ENCODE data around the gene CCDC12. TPM values are rescaled to one million over a fixed set of nuclear protein-coding genes. Genes with fewer than 3 reads are reported as not detected.

Gene CCDC12
- total and polyA plus RNA-seq, 9 of the 15 experiments (the other 6 are each of a cell fraction or from before 2014, with no cell fraction given), result 8.9 to 201 (median 86.9) TPM

- TF ChIP-seq PHF21A (IDR thresholded peaks at IDR 0.05; ENCODE audit: borderline replicate concordance, low read depth) (no peak), ZBTB33 (CRISPR knock-in tag; IDR thresholded peaks at IDR 0.05) (peak; percentile 64), HMBOX1 (IDR thresholded peaks at IDR 0.05) (0 out of 2 replicates have a peak, but pooled peaks have one; percentile 5), HOMEZ (CRISPR knock-in tag; IDR thresholded peaks at IDR 0.05) (no peak), STAT5B (CRISPR knock-in tag; IDR thresholded peaks at IDR 0.05) (no peak), ZNF318 (IDR thresholded peaks at IDR 0.05; ENCODE audit: borderline replicate concordance in 1 of 2, low read depth in 1 of 2) (no peak), TEAD4 (IDR thresholded peaks at IDR 0.05; ENCODE audit: low read length) (peak; percentile 82), TEAD4 (CRISPR knock-in tag; IDR thresholded peaks at IDR 0.05; ENCODE audit: borderline replicate concordance) (no peak), SIN3A (IDR thresholded peaks at IDR 0.05; ENCODE audit: borderline replicate concordance in 2 of 2, control insufficient read depth in 1 of 2, low read depth in 2 of 2, low read length in 2 of 2) (no peak)
These were observed 39.8 kb upstream of the CCDC12 start (continued) for GRCh38 chr3:47016086-47016933.
